HepG2 (cell line): Measurements from ENCODE around the gene ULK4. TPM values are rescaled to one million over a fixed set of nuclear protein-coding genes. Genes with fewer than 3 reads are reported as not detected.

Experiments used
- DMAP1 ChIP-seq: IDR thresholded peaks from 2 replicates; pipeline ENCODE4 v1.6.1; 2016
- DPF2 ChIP-seq: sonication (generic); formaldehyde crosslinking; IDR thresholded peaks from 2 replicates; pipeline ENCODE4 v1.4.0; 2020; ENCODE audit warnings: mild to moderate bottlenecking, low read depth, missing genetic modification reagents, borderline replicate concordance
- KAT8 ChIP-seq: IDR thresholded peaks from 2 replicates; pipeline ENCODE4 v1.6.1; 2016; ENCODE audit warnings: missing genetic modification reagents, missing compliant biosample characterization
- KLF6 ChIP-seq: IDR thresholded peaks from 2 replicates; pipeline ENCODE4 v1.8.0; 2016; ENCODE audit warnings: missing biosample characterization, missing genetic modification reagents
- MED1 ChIP-seq: sonication (generic); formaldehyde crosslinking; IDR thresholded peaks from 2 replicates; pipeline ENCODE4 v1.4.0; 2020; ENCODE audit warnings: missing genetic modification reagents
- PHF20 ChIP-seq: sonication (generic); formaldehyde crosslinking; IDR thresholded peaks from 2 replicates; pipeline ENCODE4 v1.5.0; 2020; ENCODE audit warnings: mild to moderate bottlenecking, missing genetic modification reagents
- PHF5A ChIP-seq: IDR thresholded peaks from one replicate; pipeline ENCODE4 v1.6.1; 2018; ENCODE audit warnings: low read depth, missing genetic modification reagents; ENCODE audit not compliant: unreplicated experiment
- POLR2AphosphoS5 ChIP-seq: IDR thresholded peaks from 2 replicates; pipeline ENCODE4 v1.6.1; 2012; ENCODE audit warnings: low read depth, low read length
- RCOR2 ChIP-seq: IDR thresholded peaks from 2 replicates; pipeline ENCODE4 v1.6.1; 2016; ENCODE audit warnings: missing biosample characterization, missing genetic modification reagents
- SIN3A ChIP-seq: IDR thresholded peaks from 2 replicates; pipeline ENCODE4 v1.6.1; 2011; ENCODE audit warnings: low read depth, mild to moderate bottlenecking, control low read depth, low read length, borderline replicate concordance
- TFDP2 ChIP-seq: sonication (generic); formaldehyde crosslinking; IDR thresholded peaks from 2 replicates; pipeline ENCODE4 v1.4.0; 2020; ENCODE audit warnings: missing genetic modification reagents
- ZBTB1 ChIP-seq: sonication (generic); formaldehyde crosslinking; IDR thresholded peaks from 2 replicates; pipeline ENCODE4 v1.4.0; 2020; ENCODE audit warnings: missing genetic modification reagents, borderline replicate concordance
- ZFX ChIP-seq: sonication (generic); formaldehyde crosslinking; IDR thresholded peaks from 2 replicates; pipeline ENCODE4 v1.4.0; 2020; ENCODE audit warnings: mild to moderate bottlenecking, low read depth, missing genetic modification reagents, moderate library complexity
- ZNF331 ChIP-seq: sonication (generic); formaldehyde crosslinking; IDR thresholded peaks from 2 replicates; pipeline ENCODE4 v1.4.0; 2020; ENCODE audit warnings: missing genetic modification reagents
- ZNF446 ChIP-seq: sonication (generic); formaldehyde crosslinking; IDR thresholded peaks from 2 replicates; pipeline ENCODE4 v1.5.0; 2020; ENCODE audit warnings: mild to moderate bottlenecking, missing genetic modification reagents
- ZNF614 ChIP-seq: IDR thresholded peaks from 2 replicates; pipeline ENCODE4 v1.6.1; 2018; ENCODE audit warnings: missing biosample characterization, missing genetic modification reagents, inconsistent platforms, borderline replicate concordance
- ZNF629 ChIP-seq: sonication (generic); formaldehyde crosslinking; conservative IDR thresholded peaks from 2 replicates; pipeline ENCODE4 v1.5.0; 2020; ENCODE audit warnings: missing genetic modification reagents
- ZSCAN29 ChIP-seq: sonication (generic); formaldehyde crosslinking; conservative IDR thresholded peaks from 2 replicates; pipeline ENCODE4 v1.4.0; 2020; ENCODE audit warnings: mild to moderate bottlenecking, missing genetic modification reagents
- polyA plus RNA-seq, 8 experiments: library from polyadenylated mRNA; depleted of rRNA in 3 of 8; stranded (reverse) in 7 of 8; unstranded in 1 of 8; fragments of >200 nt; fragmentation: Illumina TruSeq in 4 of 8; extraction: Trizol in 4 of 8; gene quantifications; 2 replicates each; pipeline versions ENCODE4 v1.2.1 to v1.2.3, GENCODE V29; 2011 to 2016; ENCODE audit warnings: low read depth in 4 of 8, missing spikeins in 1 of 8, mixed read lengths in 1 of 8; ENCODE audit not compliant: insufficient read depth in 1 of 8
- total RNA-seq, 5 experiments: library from RNA; depleted of rRNA; stranded (reverse); fragments of >200 nt; fragmentation: Illumina TruSeq; extraction: Trizol; gene quantifications; 2 replicates each; pipeline ENCODE4 v1.2.3, GENCODE V29; 2016; ENCODE audit warnings: low read depth in 1 of 5
- TF ChIP-seq, protein P1 (sequence below): sonication (generic); formaldehyde crosslinking; IDR thresholded peaks from 2 replicates; pipeline ENCODE4 v1.5.0; 2020; ENCODE audit warnings: mild to moderate bottlenecking, missing genetic modification reagents, borderline replicate concordance
- TF ChIP-seq, protein P2 (sequence below): sonication (generic); formaldehyde crosslinking; IDR thresholded peaks from 2 replicates; pipeline ENCODE4 v1.5.1; 2020; ENCODE audit warnings: mild to moderate bottlenecking, missing genetic modification reagents, moderate library complexity

ULK4 gene
- total and polyA plus RNA-seq, 2 of the 13 experiments (the other 11 are each of a cell fraction or from before 2014, with no cell fraction given) = 6.7 to 11.8 TPM

GRCh38 chr3:41961751-41962679, at the start of gene ULK4 (continued):
- TF ChIP-seq KLF6 (0 out of 2 replicates have a peak, but pooled peaks have one; percentile 12), KAT8 (CRISPR knock-in tag) (peak; percentile 94), ZNF629 (CRISPR knock-in tag) (0 out of 2 replicates have a peak, but pooled peaks have one; percentile 36), PHF5A (CRISPR knock-in tag) (peak; percentile 68), ZNF446 (CRISPR knock-in tag) (no peak), RCOR2 (CRISPR knock-in tag) (0 out of 2 replicates have a peak, but pooled peaks have one; percentile 35), TFDP2 (CRISPR knock-in tag) (peak; percentile 79), ZBTB1 (no peak), MED1 (CRISPR knock-in tag) (peak; percentile 54; the same call in 1 of the 2 replicates), ZFX (peak; percentile 81), DMAP1 (CRISPR knock-in tag) (peak; percentile 71; the same call in 1 of the 2 replicates), PHF20 (peak; percentile 90), DPF2 (CRISPR knock-in tag) (no peak), ZSCAN29 (peak; percentile 47; the same call in 1 of the 2 replicates), ZNF614 (CRISPR knock-in tag) (peak; percentile 70), SIN3A (peak; percentile 99), POLR2AphosphoS5 (peak; percentile 55), ZNF331 (peak; percentile 63)
- TF ChIP-seq, protein P1, sequence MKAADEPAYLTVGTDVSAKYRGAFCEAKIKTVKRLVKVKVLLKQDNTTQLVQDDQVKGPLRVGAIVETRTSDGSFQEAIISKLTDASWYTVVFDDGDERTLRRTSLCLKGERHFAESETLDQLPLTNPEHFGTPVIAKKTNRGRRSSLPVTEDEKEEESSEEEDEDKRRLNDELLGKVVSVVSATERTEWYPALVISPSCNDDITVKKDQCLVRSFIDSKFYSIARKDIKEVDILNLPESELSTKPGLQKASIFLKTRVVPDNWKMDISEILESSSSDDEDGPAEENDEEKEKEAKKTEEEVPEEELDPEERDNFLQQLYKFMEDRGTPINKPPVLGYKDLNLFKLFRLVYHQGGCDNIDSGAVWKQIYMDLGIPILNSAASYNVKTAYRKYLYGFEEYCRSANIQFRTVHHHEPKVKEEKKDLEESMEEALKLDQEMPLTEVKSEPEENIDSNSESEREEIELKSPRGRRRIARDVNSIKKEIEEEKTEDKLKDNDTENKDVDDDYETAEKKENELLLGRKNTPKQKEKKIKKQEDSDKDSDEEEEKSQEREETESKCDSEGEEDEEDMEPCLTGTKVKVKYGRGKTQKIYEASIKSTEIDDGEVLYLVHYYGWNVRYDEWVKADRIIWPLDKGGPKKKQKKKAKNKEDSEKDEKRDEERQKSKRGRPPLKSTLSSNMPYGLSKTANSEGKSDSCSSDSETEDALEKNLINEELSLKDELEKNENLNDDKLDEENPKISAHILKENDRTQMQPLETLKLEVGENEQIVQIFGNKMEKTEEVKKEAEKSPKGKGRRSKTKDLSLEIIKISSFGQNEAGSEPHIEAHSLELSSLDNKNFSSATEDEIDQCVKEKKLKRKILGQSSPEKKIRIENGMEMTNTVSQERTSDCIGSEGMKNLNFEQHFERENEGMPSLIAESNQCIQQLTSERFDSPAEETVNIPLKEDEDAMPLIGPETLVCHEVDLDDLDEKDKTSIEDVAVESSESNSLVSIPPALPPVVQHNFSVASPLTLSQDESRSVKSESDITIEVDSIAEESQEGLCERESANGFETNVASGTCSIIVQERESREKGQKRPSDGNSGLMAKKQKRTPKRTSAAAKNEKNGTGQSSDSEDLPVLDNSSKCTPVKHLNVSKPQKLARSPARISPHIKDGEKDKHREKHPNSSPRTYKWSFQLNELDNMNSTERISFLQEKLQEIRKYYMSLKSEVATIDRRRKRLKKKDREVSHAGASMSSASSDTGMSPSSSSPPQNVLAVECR (CRISPR knock-in tag) = peak; percentile 100
- TF ChIP-seq, protein P2, sequence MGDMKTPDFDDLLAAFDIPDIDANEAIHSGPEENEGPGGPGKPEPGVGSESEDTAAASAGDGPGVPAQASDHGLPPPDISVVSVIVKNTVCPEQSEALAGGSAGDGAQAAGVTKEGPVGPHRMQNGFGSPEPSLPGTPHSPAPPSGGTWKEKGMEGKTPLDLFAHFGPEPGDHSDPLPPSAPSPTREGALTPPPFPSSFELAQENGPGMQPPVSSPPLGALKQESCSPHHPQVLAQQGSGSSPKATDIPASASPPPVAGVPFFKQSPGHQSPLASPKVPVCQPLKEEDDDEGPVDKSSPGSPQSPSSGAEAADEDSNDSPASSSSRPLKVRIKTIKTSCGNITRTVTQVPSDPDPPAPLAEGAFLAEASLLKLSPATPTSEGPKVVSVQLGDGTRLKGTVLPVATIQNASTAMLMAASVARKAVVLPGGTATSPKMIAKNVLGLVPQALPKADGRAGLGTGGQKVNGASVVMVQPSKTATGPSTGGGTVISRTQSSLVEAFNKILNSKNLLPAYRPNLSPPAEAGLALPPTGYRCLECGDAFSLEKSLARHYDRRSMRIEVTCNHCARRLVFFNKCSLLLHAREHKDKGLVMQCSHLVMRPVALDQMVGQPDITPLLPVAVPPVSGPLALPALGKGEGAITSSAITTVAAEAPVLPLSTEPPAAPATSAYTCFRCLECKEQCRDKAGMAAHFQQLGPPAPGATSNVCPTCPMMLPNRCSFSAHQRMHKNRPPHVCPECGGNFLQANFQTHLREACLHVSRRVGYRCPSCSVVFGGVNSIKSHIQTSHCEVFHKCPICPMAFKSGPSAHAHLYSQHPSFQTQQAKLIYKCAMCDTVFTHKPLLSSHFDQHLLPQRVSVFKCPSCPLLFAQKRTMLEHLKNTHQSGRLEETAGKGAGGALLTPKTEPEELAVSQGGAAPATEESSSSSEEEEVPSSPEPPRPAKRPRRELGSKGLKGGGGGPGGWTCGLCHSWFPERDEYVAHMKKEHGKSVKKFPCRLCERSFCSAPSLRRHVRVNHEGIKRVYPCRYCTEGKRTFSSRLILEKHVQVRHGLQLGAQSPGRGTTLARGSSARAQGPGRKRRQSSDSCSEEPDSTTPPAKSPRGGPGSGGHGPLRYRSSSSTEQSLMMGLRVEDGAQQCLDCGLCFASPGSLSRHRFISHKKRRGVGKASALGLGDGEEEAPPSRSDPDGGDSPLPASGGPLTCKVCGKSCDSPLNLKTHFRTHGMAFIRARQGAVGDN = peak; percentile 87
